Dermis microvascular lymphatic vessel endothelial cell (primary cell): ENCODE data around the gene RPS6KA5. TPM values are rescaled to one million over a fixed set of nuclear protein-coding genes. Genes with fewer than 3 reads are reported as not detected.
"Not testable (repeated sequence)": the region's sequence is repeated elsewhere in the genome, so short reads cannot be mapped to it uniquely, and the experiment has no call there.

Experiments
- DNase-seq, 2 donors: peaks; one replicate each; pipeline versions ENCODE4 v3.0.0 to v3.0.0-alpha.2; 2010; ENCODE audit warnings: low read depth in 2 of 2
- total RNA-seq: library from RNA; depleted of rRNA; stranded (reverse); fragments of >200 nt; gene quantifications from 2 replicates; pipeline ENCODE4 v1.2.1, GENCODE V29; 2014

The RPS6KA5 gene
- total RNA-seq, 1 donor from 2014 or later, result 1.2 TPM

- DNase-seq, result no peak
Measured at GRCh38 chr14:90874599-90874998, 185.8 kb downstream of the RPS6KA5 start.

- peak in 1 of 2 donors; percentile 59 for DNase-seq
Measured at GRCh38 chr14:90871605-90872233, 188.7 kb downstream of the RPS6KA5 start.

GRCh38 chr14:90870950-90871604, 189.4 kb downstream of the RPS6KA5 start:
- DNase-seq, result no peak

- DNase-seq, result no peak
Measured at GRCh38 chr14:90867501-90867900, 192.9 kb downstream of the RPS6KA5 start.

- no peak for DNase-seq
Measured at GRCh38 chr14:90866833-90867232, 193.6 kb downstream of the RPS6KA5 start.

- DNase-seq, result no peak
Measured at GRCh38 chr14:90864741-90865140, 195.7 kb downstream of the RPS6KA5 start.

GRCh38 chr14:90858511-90858910, 201.9 kb downstream of the RPS6KA5 start:
- DNase-seq, result no peak

GRCh38 chr14:90857866-90858265, 202.6 kb downstream of the RPS6KA5 start:
- DNase-seq, result peak; percentile 32 to 60

- not testable (repeated sequence) for DNase-seq
Measured at GRCh38 chr14:90856115-90856514, 204.3 kb downstream of the RPS6KA5 start.

GRCh38 chr14:90853116-90853515, 207.3 kb downstream of the RPS6KA5 start:
- no peak for DNase-seq

GRCh38 chr14:90851327-90852036, 209.0 kb downstream of the RPS6KA5 start:
- no peak for DNase-seq

GRCh38 chr14:90850487-90850886, 210.0 kb downstream of the RPS6KA5 start:
- peak; percentile 81 to 88 for DNase-seq

GRCh38 chr14:90849787-90850444, 210.5 kb downstream of the RPS6KA5 start:
- no peak for DNase-seq

GRCh38 chr14:90848944-90849731, 211.3 kb downstream of the RPS6KA5 start:
- no peak for DNase-seq

- no peak for DNase-seq
Measured at GRCh38 chr14:90846511-90846910, 213.9 kb downstream of the RPS6KA5 start.

GRCh38 chr14:90844321-90844720, 216.1 kb downstream of the RPS6KA5 start:
- DNase-seq, result no peak

GRCh38 chr14:90842726-90843125, 217.7 kb downstream of the RPS6KA5 start:
- no peak for DNase-seq

GRCh38 chr14:90840667-90841066, 219.8 kb downstream of the RPS6KA5 start:
- not testable (repeated sequence) for DNase-seq

GRCh38 chr14:90839889-90840266, 220.6 kb downstream of the RPS6KA5 start:
- no peak for DNase-seq

- peak in 1 of 2 donors; percentile 69 for DNase-seq
Measured at GRCh38 chr14:90839024-90839888, 221.2 kb downstream of the RPS6KA5 start.
